GM18870 (cell line): ENCODE measurements around the gene SLC13A1.

Source experiments
- ATAC-seq: cut with Tn5 transposase; IDR thresholded peaks from one replicate; pipeline ENCODE4 v1.9.1; 2021; ENCODE audit warnings: moderate library complexity; ENCODE audit not compliant: unreplicated experiment

SLC13A1 gene

GRCh38 chr7:123198668-123199652, 809 bp downstream of the SLC13A1 start:
- ATAC-seq, result no peak

GRCh38 chr7:123198111-123198510, 1.7 kb downstream of the SLC13A1 start:
- no peak for ATAC-seq

GRCh38 chr7:123193235-123193634, 6.5 kb downstream of the SLC13A1 start:
- no peak for ATAC-seq

- no peak for ATAC-seq
Observed at GRCh38 chr7:123191132-123191531, 8.6 kb downstream of the SLC13A1 start.

- ATAC-seq, result peak; percentile 97
Observed at GRCh38 chr7:123190109-123190831, 9.5 kb downstream of the SLC13A1 start.

GRCh38 chr7:123185756-123186155, 14.0 kb downstream of the SLC13A1 start:
- ATAC-seq, result no peak

GRCh38 chr7:123184271-123184670, 15.5 kb downstream of the SLC13A1 start:
- no peak for ATAC-seq

GRCh38 chr7:123183431-123183830, 16.3 kb downstream of the SLC13A1 start:
- no peak for ATAC-seq

GRCh38 chr7:123177442-123177841, 22.3 kb downstream of the SLC13A1 start:
- ATAC-seq, result no peak

GRCh38 chr7:123170333-123171246, 29.2 kb downstream of the SLC13A1 start:
- no peak for ATAC-seq

GRCh38 chr7:123169065-123169464, 30.7 kb downstream of the SLC13A1 start:
- ATAC-seq, result no peak

GRCh38 chr7:123157606-123158005, 42.2 kb downstream of the SLC13A1 start:
- no peak for ATAC-seq

- no peak for ATAC-seq
Observed at GRCh38 chr7:123155571-123155970, 44.2 kb downstream of the SLC13A1 start.

- peak; percentile 99 for ATAC-seq
Observed at GRCh38 chr7:123154231-123154860, 45.4 kb downstream of the SLC13A1 start.

GRCh38 chr7:123151443-123151842, 48.3 kb downstream of the SLC13A1 start:
- ATAC-seq, result no peak

GRCh38 chr7:123148813-123149212, 51.0 kb downstream of the SLC13A1 start:
- ATAC-seq, result no peak

GRCh38 chr7:123143252-123144006, 56.3 kb downstream of the SLC13A1 start:
- ATAC-seq, result no peak

- no peak for ATAC-seq
Observed at GRCh38 chr7:123140561-123140960, 59.2 kb downstream of the SLC13A1 start.

GRCh38 chr7:123135960-123136359, 63.8 kb downstream of the SLC13A1 start:
- no peak for ATAC-seq

GRCh38 chr7:123133924-123134323, 65.8 kb downstream of the SLC13A1 start:
- no peak for ATAC-seq
